Stimulated activated CD8-positive, alpha-beta memory T cell treated with anti-CD3 and anti-CD28 coated beads, Interleukin-7, amount 100 ng/mL, for 1 hour (primary cell): ENCODE data around the gene ACAD9.
"Not testable (repeated sequence)": the region's sequence is repeated elsewhere in the genome, so short reads cannot be mapped to it uniquely, and the experiment has no call there.

Source experiments
- DNase-seq, 2 donors: peaks; one replicate each; pipeline ENCODE4 v3.0.0-alpha.2; 2020; ENCODE audit warnings: low read depth in 2 of 2

ACAD9 gene

DNA sequence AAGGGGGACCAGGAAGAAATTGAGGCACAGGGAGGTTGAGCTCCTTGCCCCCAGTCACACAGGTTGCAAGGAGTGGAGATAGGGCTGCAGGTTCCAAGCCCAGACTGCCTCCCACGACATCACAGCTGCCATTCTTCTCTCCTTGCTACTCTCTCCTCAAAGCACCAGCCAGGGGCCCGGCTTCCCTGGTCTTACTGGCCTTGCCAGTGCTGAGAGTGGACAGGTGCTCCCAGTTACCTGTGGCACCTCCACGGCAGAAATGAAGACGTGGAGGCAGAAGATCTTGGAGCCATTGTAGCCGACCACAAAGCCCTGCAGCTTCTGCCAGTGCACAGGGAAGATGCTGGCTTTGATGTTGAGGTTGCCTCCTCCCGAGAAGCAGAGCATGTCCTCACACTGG, 17.9 kb upstream of the ACAD9 start:
- no peak for DNase-seq

DNA sequence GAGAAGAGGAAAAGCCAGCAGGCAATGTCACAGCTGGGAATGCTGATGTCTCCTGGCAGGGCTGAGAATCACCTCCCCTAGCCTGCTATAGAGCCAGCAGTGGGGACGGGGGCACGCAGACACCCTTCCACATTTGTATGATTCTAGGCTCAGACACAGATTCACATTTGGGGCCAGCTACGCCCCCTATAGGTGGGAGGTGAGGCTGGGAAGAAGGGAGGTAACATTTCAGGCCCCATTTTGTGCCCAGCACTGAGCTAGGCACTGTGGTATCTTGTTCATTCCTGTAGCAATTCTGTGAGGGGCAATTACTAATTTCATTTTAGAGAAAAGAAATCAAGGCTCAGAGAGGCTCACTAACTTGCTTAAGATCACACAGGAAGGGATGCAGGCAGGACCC, 15.9 kb upstream of the ACAD9 start:
- DNase-seq = no peak

DNA sequence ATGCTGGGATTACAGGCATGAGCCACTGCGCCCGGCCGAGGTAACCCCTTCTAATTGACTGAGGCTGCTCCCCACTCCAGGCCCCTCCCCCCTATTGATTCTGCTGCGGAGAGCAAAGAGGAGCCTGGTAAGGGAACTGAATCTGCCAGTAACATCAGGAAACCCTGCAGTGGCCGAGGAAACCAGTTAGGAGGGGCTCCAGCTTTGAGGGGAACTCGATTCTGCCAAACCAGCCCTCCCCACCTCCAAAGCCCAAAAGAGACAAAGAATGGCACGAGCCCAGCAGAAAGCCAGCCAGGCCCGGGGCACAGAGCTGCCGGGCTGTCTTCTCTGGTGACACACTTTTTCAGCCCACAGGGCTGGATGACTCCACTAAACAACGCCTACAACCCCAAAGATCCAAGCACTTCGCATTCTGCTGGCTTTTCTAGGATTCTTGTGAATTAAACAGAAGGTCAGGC, 15.0 kb upstream of the ACAD9 start:
- DNase-seq = no peak

DNA sequence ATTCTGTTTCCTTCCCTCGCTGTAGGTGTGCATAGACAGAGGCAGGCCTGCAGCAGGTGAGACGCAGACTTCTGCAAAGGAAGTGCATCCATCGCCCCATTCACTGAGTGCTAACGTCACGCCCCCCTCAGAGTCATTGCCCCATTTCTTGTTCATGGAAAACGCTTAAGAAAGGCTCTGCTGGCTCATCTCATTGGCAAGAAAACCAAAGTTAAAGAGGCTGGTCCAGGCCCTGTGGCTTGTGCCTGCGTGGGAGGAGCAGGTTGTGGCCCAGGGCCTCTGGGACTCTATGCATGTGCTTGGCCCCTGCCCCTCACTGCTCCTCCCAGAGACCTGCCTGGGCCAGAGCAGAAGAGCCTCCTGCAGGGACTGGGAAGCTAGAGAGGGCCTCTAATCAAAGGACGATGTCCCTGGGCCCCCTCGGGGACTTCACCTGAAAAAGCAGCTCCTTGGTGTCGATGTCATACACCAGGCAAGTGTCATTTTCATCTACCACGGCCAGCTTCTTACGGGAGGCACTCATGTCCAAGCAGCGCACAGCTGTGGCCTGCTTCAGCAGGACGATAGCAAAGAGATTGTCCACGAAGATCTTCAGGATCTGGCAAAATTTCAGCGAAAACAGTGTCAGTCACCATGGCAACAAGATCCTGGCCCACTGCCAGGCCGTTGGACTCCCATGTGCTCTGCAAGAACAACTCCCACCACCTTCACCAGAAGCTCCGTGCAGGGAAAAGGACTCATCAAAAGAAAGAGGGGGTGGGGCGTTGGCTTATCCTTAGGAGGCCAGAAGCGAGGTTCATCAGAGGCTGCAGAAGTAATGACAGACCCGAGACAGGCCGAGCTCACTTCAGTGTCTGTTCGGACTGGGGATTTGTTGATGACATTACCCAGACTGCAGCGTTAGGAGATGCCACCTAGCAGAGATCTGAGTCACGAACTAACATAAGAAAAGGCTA, 14.3 kb upstream of the ACAD9 start:
- DNase-seq = not testable (repeated sequence)

DNA sequence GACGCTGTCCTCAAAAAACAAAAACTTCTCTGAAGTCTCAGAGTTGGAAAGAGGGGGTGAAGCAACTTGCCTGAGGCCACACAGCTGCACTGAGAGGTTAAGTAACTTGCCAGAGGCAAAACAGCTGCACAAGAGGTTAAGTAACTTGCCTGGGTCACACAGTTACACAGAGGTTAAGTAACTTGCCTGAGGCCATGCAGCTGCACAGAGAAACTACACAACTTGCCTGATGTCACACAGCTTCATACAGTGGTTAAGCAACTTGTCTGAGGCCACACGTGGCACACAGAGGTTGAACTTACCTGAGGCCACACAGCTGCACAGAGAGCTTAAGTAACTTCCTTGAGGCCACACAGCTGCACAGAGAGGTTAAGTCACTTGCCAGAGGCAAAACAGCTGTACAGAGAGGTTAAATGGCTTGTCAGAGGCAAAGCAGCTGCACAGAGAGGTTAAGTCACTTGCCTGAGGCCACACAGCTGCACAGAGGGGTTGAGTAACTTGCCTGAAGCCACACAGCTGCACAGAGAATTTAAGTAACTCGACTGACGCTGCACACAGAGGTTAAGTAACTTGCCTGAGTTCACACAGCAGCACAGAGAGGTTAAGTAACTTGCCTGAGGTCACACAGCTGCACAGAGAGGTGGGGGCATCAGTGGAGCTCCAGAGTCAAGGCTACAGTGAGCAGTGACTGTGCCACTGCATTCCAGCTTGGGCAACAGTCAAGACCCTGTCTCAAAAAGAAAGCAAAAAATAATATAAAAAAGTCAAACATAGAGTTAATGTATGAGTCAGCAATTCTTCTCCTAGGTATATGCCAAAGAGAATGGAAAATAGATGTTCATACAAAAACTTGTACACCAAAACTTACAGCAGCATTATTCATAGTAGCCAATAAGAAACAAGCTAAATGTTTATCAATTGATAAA, 12.0 kb upstream of the ACAD9 start:
- no peak for DNase-seq

DNA sequence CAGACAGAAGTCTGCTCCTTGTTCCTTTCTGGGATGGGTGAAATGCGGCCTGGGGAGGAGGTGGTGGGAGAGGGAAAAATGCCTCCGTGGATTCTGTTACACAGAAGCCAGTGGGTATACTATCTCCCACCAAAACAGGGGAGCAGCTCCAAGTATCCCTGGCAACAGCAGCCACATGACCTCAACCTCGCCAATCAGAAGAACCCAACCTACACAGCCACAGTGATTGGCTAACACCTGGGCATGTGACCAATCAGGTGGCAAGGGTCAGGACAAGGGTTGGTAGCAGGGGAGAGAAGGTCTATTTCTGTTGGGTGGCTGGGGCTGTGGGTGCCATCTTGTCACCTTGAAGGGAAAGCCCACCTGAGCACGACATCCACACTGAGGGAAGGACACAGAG, 9.1 kb upstream of the ACAD9 start:
- DNase-seq = no peak

DNA sequence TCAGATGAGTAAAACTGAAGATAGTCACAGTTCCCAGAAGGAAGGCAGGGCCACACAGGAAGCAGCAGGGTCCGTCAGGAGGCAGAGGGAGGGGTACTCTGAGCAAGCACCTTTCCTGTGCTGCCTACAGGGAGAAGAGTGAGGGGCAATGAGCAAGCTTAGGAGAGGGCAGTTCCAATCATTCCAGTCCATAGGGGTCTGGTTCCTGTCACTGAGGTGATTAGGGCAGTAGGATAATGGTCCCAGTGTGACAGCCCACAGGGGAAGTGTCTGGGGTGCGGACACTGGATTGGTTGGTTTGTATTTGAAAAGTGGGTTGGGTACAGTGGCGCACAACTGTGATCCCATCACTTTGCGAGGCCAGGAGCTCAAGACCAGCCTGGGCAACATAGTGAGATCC, 7.1 kb upstream of the ACAD9 start:
- DNase-seq = no peak

DNA sequence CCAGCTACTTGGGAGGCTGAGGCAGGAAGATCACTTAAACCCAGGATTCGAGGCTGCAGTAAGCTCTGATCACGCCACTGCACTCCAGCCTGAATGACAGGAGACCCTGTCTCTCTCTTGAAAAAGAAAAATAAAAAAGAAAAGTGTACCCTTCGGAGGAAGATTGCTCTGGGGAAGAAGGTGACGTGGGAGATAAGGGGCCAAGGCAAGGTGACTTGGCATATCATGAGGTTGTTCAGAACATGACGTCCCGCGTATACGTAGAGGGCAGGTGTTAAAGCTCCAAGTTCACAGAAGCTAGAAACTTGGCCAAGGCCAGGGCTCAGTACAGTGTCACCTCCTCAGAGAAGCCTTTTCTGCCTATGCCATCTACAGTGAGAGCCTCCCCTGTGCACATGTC, 6.7 kb upstream of the ACAD9 start:
- DNase-seq = no peak

DNA sequence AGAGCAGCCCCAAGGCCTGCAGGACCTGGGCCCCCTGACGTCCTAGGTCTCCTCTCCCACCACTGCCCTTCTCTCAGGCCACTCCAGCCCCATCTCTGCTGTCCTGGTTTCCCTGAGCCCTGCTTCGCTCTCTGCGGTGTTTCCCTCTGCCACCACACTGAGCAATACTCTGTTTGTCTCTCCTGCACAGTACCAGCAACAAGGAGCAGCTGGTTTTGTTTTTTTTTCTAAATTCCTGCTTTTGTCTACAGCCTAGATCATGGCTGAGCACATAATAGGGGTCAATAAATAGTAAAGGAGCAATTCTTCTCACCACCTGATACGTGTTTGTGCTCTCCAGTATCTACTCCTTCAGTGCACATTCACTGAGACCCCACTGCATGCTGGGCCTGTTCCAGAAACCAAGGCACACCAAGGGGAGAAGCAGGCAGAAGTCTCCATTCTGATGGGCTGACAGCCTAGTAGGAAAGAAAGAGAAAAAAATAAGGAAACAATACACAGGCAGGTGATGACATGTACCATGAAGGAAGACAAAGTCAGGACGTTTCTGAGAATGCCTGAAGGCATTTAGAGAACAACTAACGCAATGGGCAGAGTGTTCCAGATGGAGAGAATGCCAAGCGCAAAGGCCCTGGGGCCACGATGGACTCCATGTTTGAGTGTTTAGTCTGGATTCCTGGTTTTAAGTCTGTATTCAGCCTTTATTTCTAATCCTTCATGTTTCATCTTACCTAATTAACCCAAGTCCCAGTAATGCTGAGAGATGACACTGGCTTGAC, 6.0 kb upstream of the ACAD9 start:
- no peak for DNase-seq

DNA sequence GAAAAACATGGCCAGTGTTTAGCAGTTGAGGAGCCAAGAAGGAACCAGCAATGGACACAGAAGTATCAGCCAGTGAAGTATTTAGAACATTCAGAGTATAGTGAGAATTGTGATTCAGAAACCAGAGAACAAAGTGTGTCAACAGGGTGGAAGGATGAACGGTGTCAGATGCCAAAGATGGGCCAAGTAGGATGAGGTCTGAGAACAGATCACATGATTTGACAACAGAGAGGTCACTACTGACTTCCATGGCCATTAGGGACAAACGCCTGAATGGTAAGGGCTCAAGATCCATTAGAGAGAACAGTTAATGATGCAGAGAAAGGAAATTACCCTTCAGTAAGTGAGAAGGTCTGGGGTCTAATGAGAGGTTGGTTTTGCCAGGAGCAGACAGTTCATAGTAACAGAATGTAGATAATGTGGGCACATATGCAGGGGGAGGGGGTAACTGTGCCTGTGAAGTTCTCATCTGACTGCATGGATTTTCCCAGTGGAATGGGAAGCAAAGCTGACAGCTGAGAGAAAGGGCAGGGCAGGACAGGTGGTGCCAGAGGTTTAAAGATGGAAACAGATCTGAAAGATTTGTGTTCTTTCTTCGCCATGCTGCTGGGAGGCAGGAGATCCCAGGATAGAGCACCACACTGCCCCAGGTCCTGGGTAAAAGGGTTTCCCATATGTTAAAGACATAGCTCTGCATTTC, 4.8 kb upstream of the ACAD9 start:
- DNase-seq = no peak

DNA sequence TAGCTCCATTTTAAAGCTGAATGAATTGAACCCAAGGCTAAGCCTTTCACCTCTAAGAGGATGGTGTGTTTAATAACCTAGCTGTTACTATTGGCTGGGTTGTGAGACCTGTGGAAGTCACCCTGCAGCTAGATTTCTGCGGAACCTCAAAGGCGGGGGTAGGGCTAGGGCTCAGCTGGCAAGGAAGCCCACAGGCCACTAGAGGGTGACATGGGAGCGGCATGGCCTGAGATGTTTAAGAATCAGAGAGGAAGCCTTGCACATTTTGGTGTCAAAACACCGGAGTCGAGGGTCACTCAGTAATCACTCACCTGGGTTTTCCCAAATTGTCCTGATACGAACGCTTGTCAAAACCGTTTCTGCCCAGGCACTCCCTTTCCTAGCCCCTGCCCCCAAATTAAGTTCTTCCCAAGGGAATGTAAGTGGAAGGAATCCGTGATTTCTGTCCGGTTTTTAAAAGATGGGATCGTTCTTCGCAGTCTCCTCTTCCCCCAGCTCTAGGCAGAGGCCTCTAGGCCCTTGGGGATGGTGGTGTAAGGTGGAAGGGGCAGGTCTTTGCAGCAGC, 3.8 kb upstream of the ACAD9 start:
- peak; percentile 7 to 30 for DNase-seq

DNA sequence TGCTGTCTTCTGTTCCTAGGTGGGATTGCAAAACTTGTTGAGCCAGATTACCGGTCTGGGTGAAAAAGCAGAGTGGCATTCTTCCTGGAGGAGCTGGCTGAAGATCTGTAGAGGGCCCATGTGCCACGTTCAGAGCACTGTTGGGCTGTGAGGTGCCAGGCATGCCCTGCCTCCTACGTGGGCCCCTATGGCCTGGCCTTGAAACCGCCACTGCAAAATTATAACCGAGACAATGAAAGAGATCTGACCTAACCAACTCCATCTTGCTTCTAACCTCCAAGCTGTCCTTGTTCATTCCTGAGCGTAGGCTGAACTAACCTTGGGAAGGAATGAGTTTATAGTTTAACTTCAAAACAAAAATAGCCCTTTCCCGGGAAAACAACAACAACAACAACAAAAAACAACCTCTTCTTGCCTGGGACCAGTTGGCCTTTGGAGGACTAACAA, 1.4 kb upstream of the ACAD9 start:
- no peak for DNase-seq

DNA sequence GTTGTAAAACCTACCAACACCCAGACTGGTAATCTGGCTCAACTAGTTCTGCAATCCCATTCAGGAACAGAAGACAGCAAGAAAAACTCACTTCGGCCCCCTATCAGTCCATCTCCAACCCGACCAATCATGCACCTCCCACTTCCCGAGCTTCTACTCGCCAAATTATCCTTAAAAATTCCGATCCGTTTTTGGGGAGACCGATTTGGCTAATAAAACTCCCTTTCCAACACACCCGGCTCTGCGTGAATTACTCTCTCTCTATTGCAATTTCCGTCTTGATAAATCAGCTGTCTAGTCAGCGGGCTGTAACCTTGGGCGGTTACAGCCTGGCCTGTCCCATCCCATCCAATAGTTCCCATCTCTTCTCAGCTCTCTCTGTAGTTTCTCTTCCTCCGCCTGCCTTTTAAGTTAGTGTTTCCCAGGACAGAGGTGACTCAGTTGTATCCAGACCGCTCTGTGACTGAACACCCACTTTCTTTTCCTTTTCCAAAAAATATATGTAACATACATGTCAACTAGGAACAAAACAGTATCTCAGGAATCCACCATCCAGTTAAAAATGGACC, 780 bp upstream of the ACAD9 start:
- no peak for DNase-seq

DNA sequence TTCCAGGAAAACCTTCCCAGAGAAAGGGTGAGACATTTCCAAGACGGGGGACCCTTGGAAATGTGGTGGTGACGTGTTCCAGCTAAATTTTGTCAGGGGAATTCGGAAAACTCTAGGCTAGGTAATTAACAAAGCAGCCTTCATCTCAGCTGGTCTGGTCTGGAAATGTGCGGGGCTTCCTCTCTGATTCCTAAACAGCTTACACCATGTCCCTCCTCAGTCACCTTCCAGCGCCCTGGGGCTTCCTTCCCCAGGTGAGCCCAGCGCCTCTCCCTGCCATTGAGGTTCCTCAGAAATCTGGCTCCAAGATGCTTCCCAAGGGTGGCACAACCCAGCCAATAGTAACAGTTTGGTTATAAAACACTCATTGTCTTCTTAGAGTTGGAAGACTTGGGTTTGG, 571 bp downstream of the ACAD9 start:
- DNase-seq = no peak

DNA sequence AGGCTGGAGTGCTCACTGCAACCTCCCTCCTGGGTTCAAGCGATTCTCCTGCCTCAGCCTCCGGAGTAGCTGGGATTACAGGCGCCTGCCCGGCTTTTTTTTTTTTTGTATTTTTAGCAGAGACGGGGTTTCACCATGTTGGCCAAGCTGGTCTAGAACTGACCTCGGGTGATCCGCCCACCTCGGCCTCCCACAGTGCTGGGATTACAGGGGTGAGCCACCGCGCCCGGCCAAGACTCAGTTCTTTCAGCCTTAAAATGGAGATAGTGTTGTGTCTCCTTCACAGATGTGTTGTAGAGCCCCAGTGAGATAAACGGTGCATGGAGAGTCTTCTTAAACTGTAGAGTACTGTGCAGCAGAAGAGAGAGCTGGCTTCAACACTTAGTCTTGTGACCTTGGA, 1.0 kb downstream of the ACAD9 start:
- not testable (repeated sequence) for DNase-seq

DNA sequence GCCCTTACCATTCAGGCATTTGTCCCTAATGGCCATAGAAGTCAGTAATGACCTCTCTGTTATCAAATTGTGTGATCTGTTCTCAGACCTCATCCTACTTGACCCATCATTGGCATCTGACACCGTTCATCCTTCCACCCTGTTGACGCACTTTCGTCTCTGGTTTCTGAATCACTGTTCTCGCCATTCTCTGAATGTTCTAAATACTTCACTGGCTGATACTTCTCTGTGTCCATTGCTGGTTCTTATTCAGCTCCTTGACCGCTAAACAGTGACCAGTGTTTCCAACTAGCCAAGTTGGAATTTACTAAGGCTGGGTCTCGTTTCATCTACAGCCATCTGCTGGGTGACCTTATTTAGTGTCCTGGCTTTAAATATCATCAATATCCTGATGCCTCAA, 2.2 kb downstream of the ACAD9 start:
- no peak for DNase-seq

DNA sequence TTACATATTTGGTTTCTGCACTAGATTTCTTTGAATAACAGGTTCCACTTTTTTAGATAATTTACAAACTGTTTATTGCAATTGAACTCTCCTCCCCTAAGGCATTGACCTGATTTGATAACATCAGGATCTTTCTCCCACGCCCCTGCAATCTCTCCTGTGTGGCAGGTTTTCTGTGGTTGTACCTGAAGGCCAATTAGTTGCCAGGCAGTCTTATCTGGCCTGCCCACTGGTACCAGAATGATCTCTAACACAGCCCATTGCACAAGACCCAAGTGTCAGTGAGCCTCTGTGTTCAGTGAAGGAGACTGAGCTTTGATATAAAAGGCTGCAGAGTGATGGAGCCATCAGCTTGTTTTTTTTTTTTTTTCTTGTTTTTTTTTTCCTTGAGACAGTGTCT, 3.3 kb downstream of the ACAD9 start:
- no peak for DNase-seq

DNA sequence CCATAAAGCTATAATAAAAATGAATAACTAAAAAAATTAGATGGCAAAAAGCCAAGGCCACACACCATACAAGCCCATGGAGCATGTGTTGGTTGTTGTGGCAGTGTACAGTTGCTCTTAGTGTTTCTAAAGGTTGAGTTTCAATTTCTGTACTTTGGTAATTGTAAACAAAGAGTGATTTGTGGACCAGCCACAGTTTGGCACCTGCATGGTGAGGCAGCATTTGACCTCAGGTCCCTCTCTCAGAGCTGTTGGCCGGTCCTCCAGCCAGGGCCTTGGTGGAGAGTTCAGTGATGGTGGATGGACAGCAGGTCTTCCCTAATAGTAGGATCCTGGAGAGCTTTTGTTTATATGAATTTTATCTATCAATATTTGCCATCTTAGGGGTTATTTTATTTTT, 5.6 kb downstream of the ACAD9 start:
- no peak for DNase-seq

DNA sequence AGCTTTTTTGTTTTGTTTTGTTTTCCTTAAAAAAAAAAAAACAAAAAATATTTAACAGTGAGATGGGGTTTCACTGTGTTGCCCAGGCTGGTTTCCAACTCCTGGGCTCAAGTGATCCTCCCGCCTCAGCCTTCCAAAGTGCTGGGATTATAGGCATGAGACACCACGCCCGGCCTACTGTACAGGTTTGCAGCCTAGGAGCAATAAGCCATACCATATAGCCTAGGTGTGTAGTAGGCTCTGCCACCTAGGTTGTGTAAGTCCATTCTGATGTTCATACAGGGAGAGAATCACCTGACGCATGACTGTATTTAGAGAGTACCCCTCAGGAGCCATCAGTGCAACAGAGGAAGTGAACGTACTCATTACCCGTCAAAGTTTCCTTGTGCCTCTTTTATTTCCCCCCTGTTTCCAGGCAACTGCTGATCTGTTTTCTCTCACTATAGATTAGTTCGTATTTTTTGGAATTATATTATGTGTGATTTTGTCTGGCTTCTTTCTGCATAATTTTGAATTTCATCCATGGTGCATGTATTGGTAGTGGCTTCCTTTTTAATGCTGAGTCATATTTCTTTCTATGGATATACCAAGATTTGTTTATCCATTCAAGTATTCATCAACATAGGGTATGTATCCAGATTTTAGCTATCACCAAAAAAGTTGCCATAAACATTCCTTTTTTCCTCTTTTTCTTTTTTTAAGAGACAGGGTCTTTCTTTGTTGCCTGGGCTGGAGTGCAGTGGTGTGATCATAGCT, 9.9 kb downstream of the ACAD9 start:
- no peak for DNase-seq
